IMR-90 (cell line): ENCODE results near the gene TRPM4. TPM values are rescaled to one million over a fixed set of nuclear protein-coding genes. Genes with fewer than 3 reads are reported as not detected.

Source experiments
- ATAC-seq: fragments of 200-7000 bp; cut with Tn5 transposase; 2 replicates; pipeline ENCODE4 v1.9.1; 2020; ENCODE audit warnings: low read depth, mild to moderate bottlenecking, moderate library complexity
- BruUV-seq: library from RNA; stranded (reverse); fragments of 400-500 nt; replicated peaks from 2 replicates; lab custom pipeline; 2021; lab: Mats Ljungman, UMichigan
- CTCF ChIA-PET: fragments of 300-600 bp; formaldehyde crosslinking; extraction: SDS; loops from one replicate; lab custom pipeline; 2021; ENCODE audit warnings: antibody characterized with exemption; lab: Yijun Ruan, JAX
- POLR2A ChIA-PET: fragments of 300-600 bp; sonication (Branson Sonifier 250); formaldehyde crosslinking; loops from one replicate; lab custom pipeline; 2022; ENCODE audit warnings: antibody characterized with exemption; ENCODE audit not compliant: unreplicated experiment; lab: Charles Lee
- DNase-seq: peaks from one replicate; pipeline ENCODE4 v3.0.0; 2013
- H2AFZ ChIP-seq: replicated peaks from 2 replicates; pipeline ENCODE3; 2013; ENCODE audit warnings: low read length, mild to moderate bottlenecking; ENCODE audit not compliant: poor library complexity
- H2AK5ac ChIP-seq: 2 replicates; pipeline ENCODE4 v1.6.1; 2013; ENCODE audit warnings: low read depth, low read length, inconsistent platforms
- H2AK9ac ChIP-seq: replicated peaks from 2 replicates; pipeline ENCODE3; 2013; ENCODE audit warnings: mild to moderate bottlenecking, low read depth, low read length, moderate library complexity; ENCODE audit not compliant: poor library complexity
- H2BK120ac ChIP-seq: 2 replicates; pipeline ENCODE4 v1.6.1; 2013; ENCODE audit warnings: low read depth, low read length, inconsistent platforms
- H2BK15ac ChIP-seq: 3 replicates; pipeline ENCODE4 v1.6.1; 2013; ENCODE audit warnings: low read depth, low read length, inconsistent platforms
- H2BK20ac ChIP-seq: 2 replicates; pipeline ENCODE4 v1.6.1; 2013; ENCODE audit warnings: low read depth, mild to moderate bottlenecking, inconsistent platforms, low read length, moderate library complexity
- H2BK5ac ChIP-seq: 2 replicates; pipeline ENCODE4 v1.6.1; 2013; ENCODE audit warnings: mild to moderate bottlenecking, low read depth, low read length, inconsistent platforms; ENCODE audit not compliant: poor library complexity, severe bottlenecking
- H3K14ac ChIP-seq: replicated peaks from 2 replicates; pipeline ENCODE4 v1.6.1; 2013; ENCODE audit warnings: low read depth, low read length, inconsistent platforms
- H3K18ac ChIP-seq: 2 replicates; pipeline ENCODE4 v1.6.1; 2013; ENCODE audit warnings: low read depth, low read length, control low read depth
- H3K23ac ChIP-seq: 2 replicates; pipeline ENCODE4 v1.6.1; 2013; ENCODE audit warnings: low read depth, low read length, inconsistent platforms
- H3K27ac ChIP-seq: 2 replicates; pipeline ENCODE4 v1.5.1; 2013; ENCODE audit warnings: mild to moderate bottlenecking, control low read depth, low read length; ENCODE audit not compliant: insufficient read depth
- H3K27me3 ChIP-seq: 2 replicates; pipeline ENCODE4 v1.6.1; 2013; ENCODE audit warnings: low read length; ENCODE audit not compliant: control insufficient read depth, insufficient read depth
- H3K36me3 ChIP-seq: 2 replicates; pipeline ENCODE4 v1.6.1; 2013; ENCODE audit warnings: low read length, mixed read lengths; ENCODE audit not compliant: control insufficient read depth, insufficient read depth
- H3K4ac ChIP-seq: 2 replicates; pipeline ENCODE4 v1.6.1; 2013; ENCODE audit warnings: low read depth, low read length, inconsistent platforms
- H3K4me1 ChIP-seq: 2 replicates; pipeline ENCODE4 v1.6.1; 2013; ENCODE audit warnings: low read length, mixed read lengths; ENCODE audit not compliant: control insufficient read depth, insufficient read depth
- H3K4me2 ChIP-seq: 2 replicates; pipeline ENCODE4 v1.6.1; 2013; ENCODE audit warnings: low read depth, mild to moderate bottlenecking, control low read depth, low read length, moderate library complexity
- H3K4me3 ChIP-seq: 2 replicates; pipeline ENCODE4 v1.5.1; 2013; ENCODE audit warnings: low read depth, mild to moderate bottlenecking, control low read depth, low read length, moderate library complexity; ENCODE audit not compliant: insufficient read depth
- H3K56ac ChIP-seq: 2 replicates; pipeline ENCODE4 v1.6.1; 2013; ENCODE audit warnings: low read length, inconsistent platforms; ENCODE audit not compliant: insufficient read depth; ENCODE audit errors: extremely low read depth
- H3K79me1 ChIP-seq, 2 experiments: 2 replicates each; pipeline ENCODE4 v1.6.1; 2013; ENCODE audit warnings: low read length in 2 of 2, inconsistent platforms in 1 of 2, low read depth in 1 of 2
- H3K9ac ChIP-seq: 2 replicates; pipeline ENCODE4 v1.6.1; 2013; ENCODE audit warnings: low read depth, low read length, control low read depth
- H3K9me1 ChIP-seq: 2 replicates; pipeline ENCODE4 v1.6.1; 2013; ENCODE audit warnings: low read length, inconsistent platforms; ENCODE audit not compliant: insufficient read depth
- H3K9me3 ChIP-seq: 2 replicates; pipeline ENCODE4 v1.6.1; 2013; ENCODE audit warnings: low read length; ENCODE audit not compliant: control insufficient read depth, insufficient read depth
- H4K20me1 ChIP-seq: 2 replicates; pipeline ENCODE4 v1.6.1; 2013; ENCODE audit warnings: low read length, inconsistent platforms; ENCODE audit not compliant: insufficient read depth
- H4K5ac ChIP-seq: 2 replicates; pipeline ENCODE4 v1.6.1; 2013; ENCODE audit warnings: mild to moderate bottlenecking, low read depth, low read length, control low read depth
- H4K8ac ChIP-seq, 2 experiments: 2 replicates each; pipeline ENCODE4 v1.6.1; 2013; ENCODE audit warnings: low read depth in 2 of 2, low read length in 2 of 2, control low read depth in 1 of 2, inconsistent platforms in 1 of 2
- H4K91ac ChIP-seq: 2 replicates; pipeline ENCODE4 v1.6.1; 2013; ENCODE audit warnings: low read depth, low read length, inconsistent platforms; ENCODE audit not compliant: insufficient read depth
- MAFK ChIP-seq: IDR thresholded peaks from 2 replicates; pipeline ENCODE4 v1.6.1; 2012; ENCODE audit warnings: low read depth, low read length, improper control_type of control experiment
- NFE2L2 ChIP-seq: fragments of 150-350 bp; IDR thresholded peaks from 2 replicates; pipeline ENCODE4 v1.6.1; 2016; ENCODE audit warnings: low read depth, mild to moderate bottlenecking, low read length
- RAD21 ChIP-seq: IDR thresholded peaks from 2 replicates; pipeline ENCODE4 v1.6.1; 2012; ENCODE audit warnings: low read length, improper control_type of control experiment
- RCOR1 ChIP-seq: IDR thresholded peaks from 2 replicates; pipeline ENCODE4 v1.6.1; 2012; ENCODE audit warnings: mild to moderate bottlenecking, low read length, improper control_type of control experiment; ENCODE audit not compliant: insufficient replicate concordance
- WGBS, 2 experiments: methylation state at CpG; one replicate each; pipeline versions ENCODE4 v1.1.5 to v1.1.7; 2013; ENCODE audit warnings: missing lambda C conversion rate in 2 of 2; ENCODE audit not compliant: insufficient read length in 1 of 2; ENCODE audit errors: extremely low coverage in 2 of 2; 5-methylcytosine and 5-hydroxymethylcytosine counted together
- dilution Hi-C: fragments of 300-500 bp; cut with HindIII; formaldehyde crosslinking; loops from one replicate; pipeline ENCODE4 v1.14.3; 2018; ENCODE audit warnings: low sequenced_read_pairs; ENCODE audit not compliant: unreplicated experiment
- in situ Hi-C: fragments of 300-500 bp; cut with MboI; formaldehyde crosslinking; loops from 3 replicates; pipeline ENCODE4 v1.14.3; 2019; ENCODE audit warnings: low sequenced_read_pairs, inconsistent platforms, mixed read lengths
- intact Hi-C: fragments of 100-400 bp; cut with micrococcal nuclease; formaldehyde crosslinking; loops from 2 replicates; pipeline ENCODE4 v1.10.0; 2022
- polyA plus RNA-seq, 3 experiments: library from polyadenylated mRNA; depleted of rRNA; stranded (reverse); fragments of >200 nt; gene quantifications; 2 replicates each; pipeline ENCODE4 v1.2.3, GENCODE V29; 2012; ENCODE audit warnings: low replicate concordance in 1 of 3
- total RNA-seq: library from RNA; depleted of rRNA; stranded (reverse); fragments of >200 nt; gene quantifications from 2 replicates; pipeline ENCODE4 v1.2.3, GENCODE V29; 2012
- TF ChIP-seq, protein P1 (sequence below): fragments of 150-350 bp; IDR thresholded peaks from 2 replicates; pipeline ENCODE4 v1.6.1; 2017; ENCODE audit warnings: mild to moderate bottlenecking, antibody characterized with exemption, low read length, low read depth

The TRPM4 gene
- total and polyA plus RNA-seq, 2 of the 4 experiments (the other 2 are of a cell fraction) = 2.2 to 19.7 TPM

DNA sequence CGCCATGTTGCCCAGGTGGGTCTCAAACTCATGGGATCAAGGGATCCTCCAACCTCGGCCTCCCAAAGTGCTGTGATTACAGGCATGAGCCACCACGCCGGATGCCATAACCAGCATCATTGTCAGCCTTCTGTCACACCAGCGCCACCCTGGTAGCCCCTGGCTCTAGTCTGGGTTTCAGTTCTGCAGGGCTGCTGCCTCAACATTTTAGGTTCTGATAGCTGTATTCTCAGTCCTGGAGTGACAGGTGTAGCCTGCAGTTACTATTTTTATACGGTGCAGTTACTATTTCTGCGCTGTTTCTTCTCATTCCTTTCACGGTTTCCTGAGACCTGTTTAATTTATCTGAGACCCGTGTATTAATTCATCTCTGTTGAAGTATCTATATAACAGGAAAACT, 57.1 kb downstream of the TRPM4 start:
- no peak for ATAC-seq
- Histone ChIP-seq H2BK20ac (no peak overlapping the region), H3K4me1 (no peaks in the 10 kb centered on the region), H3K79me1 (no peaks in the 10 kb centered on the region), H3K27me3 (no peaks in the 10 kb centered on the region), H3K9ac (no peak overlapping the region), H2AFZ (no peak overlapping the region), H2BK15ac (no peak overlapping the region), H3K56ac (no peak overlapping the region), H3K23ac (no peak overlapping the region), H4K20me1 (no peaks in the 10 kb centered on the region), H3K9me1 (no peaks in the 10 kb centered on the region), H2BK120ac (no peak overlapping the region), H2AK5ac (no peak overlapping the region), H3K9me3 (no peaks in the 10 kb centered on the region), H3K4me2 (no peak overlapping the region), H3K36me3 (peaks cover 10% of the 10 kb centered on the region), H2BK5ac (no peak overlapping the region), H3K14ac (no peak overlapping the region), H3K4me3 (no peak overlapping the region), H4K91ac (no peak overlapping the region), H3K4ac (no peak overlapping the region), H4K5ac (no peak overlapping the region), H4K8ac (no peak overlapping the region), H3K18ac (no peak overlapping the region), H2AK9ac (no peak overlapping the region), H3K27ac (no peak overlapping the region)
- TF ChIP-seq RCOR1 = no peak
- no peak for TF ChIP-seq MAFK
- TF ChIP-seq NFE2L2 = no peak
- TF ChIP-seq, protein P1, sequence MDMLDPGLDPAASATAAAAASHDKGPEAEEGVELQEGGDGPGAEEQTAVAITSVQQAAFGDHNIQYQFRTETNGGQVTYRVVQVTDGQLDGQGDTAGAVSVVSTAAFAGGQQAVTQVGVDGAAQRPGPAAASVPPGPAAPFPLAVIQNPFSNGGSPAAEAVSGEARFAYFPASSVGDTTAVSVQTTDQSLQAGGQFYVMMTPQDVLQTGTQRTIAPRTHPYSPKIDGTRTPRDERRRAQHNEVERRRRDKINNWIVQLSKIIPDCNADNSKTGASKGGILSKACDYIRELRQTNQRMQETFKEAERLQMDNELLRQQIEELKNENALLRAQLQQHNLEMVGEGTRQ = no peak
- no peak for TF ChIP-seq RAD21
- WGBS, 2 experiments = 95% methylated on average over 5 of the region's 9 CpGs; no CpG with 5 or more reads in 1 of the 2 experiments
- ChIA-PET CTCF (no interaction called here), POLR2A (no interaction called here)
- intact Hi-C loops (no loop called here), dilution Hi-C loops (no loop called here), in situ Hi-C loops (no loop called here)
- no TSS peak for BruUV-seq
- no peak for DNase-seq
